ENCODE data around the gene PPP1R14D.

Gene PPP1R14D

GRCh38 chr15:40852529-40852928 is 24.0 kb upstream of the PPP1R14D start:
- DNase-seq = no peak

DNA sequence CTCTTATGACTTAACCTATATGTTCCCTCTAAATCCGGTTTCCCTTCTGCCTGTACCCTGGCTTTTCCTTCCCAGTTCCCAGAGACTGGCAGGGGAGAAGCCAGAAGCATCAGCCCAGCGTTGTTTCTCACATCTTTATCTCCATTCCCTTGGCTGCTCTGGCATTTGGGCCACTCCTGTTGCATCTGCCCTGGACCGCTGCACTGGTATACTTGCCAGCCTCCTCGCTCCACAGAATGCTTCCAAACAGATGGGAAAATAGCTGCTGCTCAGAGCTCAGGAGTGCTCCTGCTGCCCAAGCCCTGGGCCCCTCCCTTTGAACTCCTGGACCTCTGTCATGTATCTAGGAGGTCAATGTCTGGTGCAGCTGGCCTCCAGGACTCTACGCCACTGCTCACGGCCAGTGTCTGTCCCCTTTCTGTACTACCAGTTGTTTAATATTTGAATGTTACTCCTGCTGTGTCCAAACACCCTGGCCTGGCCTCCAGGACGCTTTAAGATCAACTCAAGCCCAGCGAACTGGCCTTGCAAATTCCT is 22.1 kb upstream of the PPP1R14D start:
- DNase-seq = no peak

DNA sequence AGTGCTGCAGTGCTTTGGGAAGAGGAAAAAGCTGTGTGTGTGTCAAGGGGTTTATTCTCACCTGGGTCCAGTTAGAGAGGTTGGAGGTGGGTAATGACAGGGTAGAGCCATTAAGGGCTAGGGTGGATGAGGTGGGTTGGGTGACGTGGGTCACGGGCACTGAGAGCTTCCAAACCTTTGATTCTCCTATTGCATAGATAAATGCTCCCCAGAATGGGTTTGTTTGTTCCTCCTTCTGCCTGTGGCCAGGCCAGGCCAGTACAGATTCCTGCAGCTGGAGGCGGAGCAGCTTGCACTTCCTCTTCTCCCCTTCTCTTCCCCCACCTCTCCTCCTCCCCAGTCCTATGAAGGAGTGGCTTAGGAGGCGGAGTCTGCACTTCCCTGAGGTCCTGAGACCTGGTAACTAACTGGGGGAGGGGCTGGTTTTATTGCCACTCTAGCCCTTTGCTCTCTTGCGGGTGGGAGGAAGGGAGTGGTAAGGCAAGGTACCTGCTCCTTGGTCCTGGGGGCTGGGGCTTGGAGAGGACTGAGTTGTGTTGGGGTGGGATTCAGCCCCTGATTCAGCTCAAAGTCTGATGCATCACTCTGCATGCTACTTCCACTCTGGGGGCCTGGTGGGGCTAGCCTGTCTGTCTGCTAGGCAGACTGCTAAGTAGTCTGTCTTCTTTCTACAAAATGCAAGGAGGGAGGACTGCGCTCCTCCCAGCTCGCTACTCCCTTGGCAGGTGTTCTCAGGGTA is 18.9 kb upstream of the PPP1R14D start:
- DNase-seq = no peak

- no peak for DNase-seq
Observed at GRCh38 chr15:40846841-40847222, 18.3 kb upstream of the PPP1R14D start.

DNA sequence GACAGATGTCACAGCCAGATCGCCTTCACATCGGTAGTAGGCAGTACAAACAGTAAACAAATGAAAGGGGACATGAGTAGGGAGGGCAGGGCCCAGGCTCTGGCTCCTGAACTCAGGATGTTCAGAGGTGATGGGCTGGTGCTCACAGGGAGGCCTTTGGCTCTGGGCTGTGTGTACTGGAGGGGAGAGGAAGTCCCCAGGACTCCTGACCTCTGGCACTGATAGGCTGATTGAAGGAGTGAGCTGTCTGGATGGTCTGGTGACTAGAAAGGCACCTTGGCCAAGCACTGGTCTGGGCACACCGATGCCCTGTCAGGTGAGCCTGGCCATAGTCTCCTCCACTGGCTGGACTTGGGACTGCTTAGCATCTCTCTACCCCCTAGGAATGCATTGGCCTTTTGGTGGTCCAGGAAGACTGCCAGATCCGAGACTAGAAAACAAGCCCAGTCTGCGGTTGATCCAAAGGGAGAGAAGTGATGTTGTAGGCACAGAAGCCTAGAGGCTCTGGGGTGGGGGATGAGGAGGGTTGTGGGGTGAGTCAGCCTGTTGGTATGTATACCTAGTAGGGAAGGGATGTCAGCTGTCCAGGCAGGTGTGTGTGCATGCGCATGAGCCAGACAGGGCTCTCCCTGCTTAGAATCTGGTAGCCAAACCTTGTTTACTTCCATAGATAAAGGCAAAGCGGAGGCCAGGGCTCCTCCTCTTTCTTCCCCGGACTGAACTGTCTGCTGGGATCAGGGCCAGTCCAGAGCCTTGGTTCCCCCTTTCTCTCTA is 17.2 kb upstream of the PPP1R14D start:
- DNase-seq = no peak

- no peak for DNase-seq
Observed at GRCh38 chr15:40845036-40845435, 16.5 kb upstream of the PPP1R14D start.

DNA sequence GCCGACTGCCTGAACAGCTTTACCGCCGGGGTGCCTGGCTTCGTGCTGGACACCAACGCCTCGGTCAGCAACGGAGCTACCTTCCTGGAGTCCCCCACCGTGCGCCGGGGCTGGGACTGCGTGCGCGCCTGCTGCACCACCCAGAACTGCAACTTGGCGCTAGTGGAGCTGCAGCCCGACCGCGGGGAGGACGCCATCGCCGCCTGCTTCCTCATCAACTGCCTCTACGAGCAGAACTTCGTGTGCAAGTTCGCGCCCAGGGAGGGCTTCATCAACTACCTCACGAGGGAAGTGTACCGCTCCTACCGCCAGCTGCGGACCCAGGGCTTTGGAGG is 16.2 kb upstream of the PPP1R14D start:
- no peak for DNase-seq

GRCh38 chr15:40843885-40844695 is 15.6 kb upstream of the PPP1R14D start, which contains the start of gene SPINT1:
Gene SPINT1 (plus strand): TSS chr15:40844048. CDS start chr15:40844555, 507 bp downstream.
- DNase-seq = no peak

GRCh38 chr15:40843261-40843884 is 14.9 kb upstream of the PPP1R14D start:
- no peak for DNase-seq

- no peak for DNase-seq
Observed at GRCh38 chr15:40841741-40842140, 13.2 kb upstream of the PPP1R14D start.

DNA sequence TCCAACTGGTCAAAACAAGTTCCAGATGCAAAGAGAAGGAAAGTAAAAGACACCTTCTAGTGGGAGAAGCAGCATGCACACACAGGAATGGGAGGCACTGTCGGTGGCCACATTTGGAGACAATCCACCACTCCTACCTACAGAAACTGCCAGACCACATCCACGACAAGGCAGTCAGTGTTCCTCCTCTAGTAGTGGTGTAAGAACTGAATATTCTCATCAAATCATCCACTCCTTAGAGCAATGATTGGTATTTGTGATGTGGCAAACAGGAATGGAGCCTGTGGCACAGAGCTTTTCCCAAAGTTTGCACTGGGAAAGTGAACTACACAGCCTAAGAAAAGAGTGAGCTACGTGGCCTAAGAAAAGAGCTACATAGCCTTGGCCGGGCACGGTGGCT is 10.2 kb upstream of the PPP1R14D start:
- DNase-seq = no peak

DNA sequence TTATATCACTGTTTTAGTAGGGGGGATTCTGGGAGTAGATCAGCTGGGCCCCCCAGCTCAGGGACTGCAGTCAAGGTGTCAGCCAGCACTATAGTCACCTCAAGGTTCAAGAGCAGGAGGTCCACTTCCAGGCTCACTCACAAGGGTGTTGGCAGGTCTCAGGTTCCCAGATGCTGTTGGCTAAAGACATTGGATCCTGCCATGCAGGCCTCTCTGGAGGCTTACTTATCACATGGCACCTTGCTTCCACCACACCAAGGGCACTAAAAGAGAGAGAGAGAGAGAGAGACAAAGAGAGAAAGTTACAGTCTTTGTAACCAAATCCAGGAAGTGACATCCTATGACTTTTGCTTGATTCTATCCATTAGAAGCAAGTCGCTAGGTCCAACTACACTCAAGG is 7.5 kb upstream of the PPP1R14D start:
- DNase-seq = no peak

- DNase-seq = no peak
Observed at GRCh38 chr15:40832903-40833302, 4.4 kb upstream of the PPP1R14D start.

DNA sequence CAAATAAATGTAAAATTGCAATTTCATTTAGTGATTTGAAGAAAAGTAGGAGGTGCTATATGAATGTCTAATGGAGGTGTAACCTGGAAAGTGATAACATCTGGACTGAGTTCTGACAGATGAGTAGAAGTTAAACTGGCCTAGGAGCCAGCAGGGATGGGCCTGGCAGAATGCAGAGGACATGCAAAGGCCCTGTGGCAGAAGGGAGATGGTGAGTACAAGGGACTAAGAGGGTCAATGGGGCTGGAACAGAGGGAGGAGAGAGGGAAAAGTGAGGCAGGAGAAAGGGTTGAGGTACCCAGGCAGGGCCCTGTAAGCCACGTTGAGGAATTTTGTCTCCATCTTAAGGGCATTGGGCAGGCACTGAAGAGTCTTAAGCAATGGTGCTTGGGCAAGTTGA is 3.4 kb upstream of the PPP1R14D start:
- no peak for DNase-seq

- no peak for DNase-seq
Observed at GRCh38 chr15:40830884-40831283, 2.4 kb upstream of the PPP1R14D start.

- DNase-seq = no peak
Observed at GRCh38 chr15:40829115-40829514, 607 bp upstream of the PPP1R14D start.

- no peak for DNase-seq
Observed at GRCh38 chr15:40826423-40827075, 2.0 kb downstream of the PPP1R14D start.

DNA sequence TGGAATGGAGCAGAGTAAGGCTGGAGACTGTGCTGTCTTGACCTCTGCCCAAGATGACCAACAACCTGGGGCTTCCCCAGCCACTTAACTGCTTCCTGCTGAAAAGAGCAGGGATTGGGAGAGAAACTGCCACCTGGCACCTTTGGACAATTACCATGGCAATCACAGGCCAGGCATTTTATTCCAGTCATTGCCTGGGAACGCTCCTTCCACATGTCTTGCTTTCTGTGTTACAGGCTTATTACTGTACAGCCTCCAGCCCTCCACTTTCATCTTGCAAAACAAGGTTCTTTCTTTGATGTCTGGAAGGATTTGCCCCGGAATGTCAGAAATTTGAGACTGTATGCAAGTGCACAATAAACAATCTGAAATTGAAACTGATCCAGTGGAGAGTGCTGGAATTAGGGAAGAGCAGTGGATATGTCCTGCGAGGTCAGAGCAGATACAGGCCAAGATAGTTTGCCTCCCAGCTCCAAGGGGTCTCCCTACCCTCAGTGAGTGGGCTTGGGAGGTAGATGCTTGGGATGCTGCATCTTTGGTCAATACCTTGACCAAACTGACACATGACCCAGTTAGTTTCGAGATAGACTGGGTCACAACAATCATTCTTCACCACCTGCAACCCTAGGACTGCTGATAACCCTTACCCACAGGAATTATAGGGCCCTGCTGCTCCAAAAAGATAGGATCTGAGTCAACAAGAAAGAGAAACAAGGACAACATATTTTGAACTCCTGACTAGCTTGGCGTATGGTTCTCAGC is 2.7 kb downstream of the PPP1R14D start:
- peak; percentile 30 for DNase-seq

DNA sequence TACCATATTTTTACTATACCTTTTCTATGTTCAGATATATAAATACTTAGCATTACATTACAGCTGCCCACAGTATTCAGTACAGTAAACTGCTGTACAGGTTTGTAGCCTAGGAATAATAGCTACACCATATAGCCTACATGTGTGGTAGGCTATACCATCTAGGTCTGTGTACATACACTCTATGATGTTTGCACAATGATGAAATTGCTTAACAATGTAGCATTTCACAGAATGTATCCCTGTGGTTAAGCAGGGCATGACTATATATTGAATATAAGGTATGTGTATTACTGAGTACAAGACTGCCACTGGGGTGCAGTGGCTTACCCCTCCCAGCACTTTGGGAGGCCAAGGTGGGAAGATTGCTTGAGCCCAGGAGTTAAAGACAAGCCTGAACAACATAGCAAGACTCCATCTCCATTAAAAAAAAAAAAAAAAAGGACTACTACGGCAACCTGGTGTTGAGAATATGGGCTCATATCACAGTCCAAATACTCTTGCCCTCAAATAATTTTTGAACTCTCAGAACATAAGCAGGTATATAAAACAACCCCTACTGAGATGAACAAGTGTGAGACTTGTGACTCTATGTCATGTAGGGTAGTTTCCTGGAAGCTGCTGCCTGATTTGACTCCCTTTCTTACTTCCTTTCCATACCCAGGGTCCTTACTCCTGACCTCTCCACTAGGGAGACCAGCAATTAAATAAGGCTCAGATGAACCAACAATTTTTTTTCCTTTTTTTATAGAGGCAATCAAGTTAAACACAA is 4.8 kb downstream of the PPP1R14D start:
- peak; percentile 16 for DNase-seq

DNA sequence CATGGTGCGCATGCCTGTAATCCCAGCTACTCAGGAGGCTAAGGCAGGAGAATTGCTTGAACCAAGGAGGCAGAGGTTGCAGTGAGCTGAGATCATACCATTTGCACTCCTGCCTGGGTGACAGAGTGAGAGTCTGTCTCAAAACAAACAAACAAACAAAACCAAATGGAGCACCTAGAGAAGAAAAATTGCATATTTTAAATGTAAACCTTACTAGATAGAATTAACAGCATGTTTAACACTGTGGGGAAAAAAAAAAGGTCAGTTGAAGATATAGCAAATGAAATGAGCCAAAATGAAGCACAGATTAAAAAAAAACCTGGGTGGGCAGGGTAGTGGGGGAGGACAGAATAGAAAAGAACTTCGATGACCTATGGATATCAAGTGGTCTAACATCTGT is 7.3 kb downstream of the PPP1R14D start:
- DNase-seq = no peak
